Activated CD4-positive, alpha-beta T cell treated with anti-CD3 and anti-CD28 coated beads, Interleukin-2, amount 10 ng/mL, durations not matched to agents 7 days and 5 days (primary cell): Measurements from ENCODE around the gene RAP1GDS1. TPM values are rescaled to one million over a fixed set of nuclear protein-coding genes. Genes with fewer than 3 reads are reported as not detected.
"Not testable (repeated sequence)": the region's sequence is repeated elsewhere in the genome, so short reads cannot be mapped to it uniquely, and the experiment has no call there.

Experiments used
- CTCF ChIA-PET: fragments of 350-600 bp; sonication (Branson Sonifier 250); formaldehyde crosslinking; loops from one replicate; lab custom pipeline; 2021; ENCODE audit warnings: antibody characterized with exemption; lab: Charles Lee
- POLR2A ChIA-PET: fragments of 350-600 bp; sonication (Branson Sonifier 250); formaldehyde crosslinking; loops from one replicate; lab custom pipeline; 2021; ENCODE audit warnings: antibody characterized with exemption; lab: Charles Lee
- DNase-seq: peaks from one replicate; pipeline ENCODE4 v3.0.0-alpha.2; 2020
- H3K27ac Mint-ChIP-seq: one replicate; pipeline ENCODE4 v1.8.0; 2021; ENCODE audit warnings: mild to moderate bottlenecking, moderate library complexity, mixed read lengths
- H3K27me3 Mint-ChIP-seq: one replicate; pipeline ENCODE4 v1.8.0; 2021; ENCODE audit warnings: mixed read lengths
- H3K36me3 Mint-ChIP-seq: one replicate; pipeline ENCODE4 v1.8.0; 2021; ENCODE audit warnings: low read depth, mixed read lengths
- H3K4me1 Mint-ChIP-seq: one replicate; pipeline ENCODE4 v1.8.0; 2021; ENCODE audit warnings: mixed read lengths
- H3K4me3 Mint-ChIP-seq: one replicate; pipeline ENCODE4 v1.8.0; 2021; ENCODE audit warnings: mild to moderate bottlenecking, moderate library complexity, mixed read lengths
- H3K9me3 Mint-ChIP-seq: one replicate; pipeline ENCODE4 v1.8.0; 2021; ENCODE audit warnings: mixed read lengths
- total RNA-seq, 2 experiments: library from RNA; stranded (reverse); gene quantifications; one replicate each; pipeline ENCODE4 v1.2.3, GENCODE V29; 2021

Gene RAP1GDS1
- total RNA-seq, 2 experiments from 2014 or later = 49.9 to 55.4 TPM

GRCh38 chr4:98420151-98420550 lies 159.0 kb downstream of the RAP1GDS1 start:
- POLR2A ChIA-PET = interaction anchor here (0.6 kb wide), 1 partner anchor 131 kb away, joined by 4 read pairs; no protein-coding TSS in a partner anchor
- H3K27me3 Mint-ChIP-seq, H3K4me3 Mint-ChIP-seq, DNase-seq, CTCF ChIA-PET, H3K27ac Mint-ChIP-seq, H3K4me1 Mint-ChIP-seq: not testable (repeated sequence)
- Mint-ChIP-seq H3K36me3 (peaks cover 57% of the 10 kb centered on the region), H3K9me3 (peaks cover 14% of the 10 kb centered on the region)

- ChIA-PET POLR2A (no interaction called here), CTCF (no interaction called here)
- no peak for DNase-seq
- peaks cover 18% of the 10 kb centered on the region for H3K4me1 Mint-ChIP-seq
- no peak overlapping the region for H3K27ac Mint-ChIP-seq
- H3K9me3 Mint-ChIP-seq = peaks cover 20% of the 10 kb centered on the region
- no peak overlapping the region for H3K4me3 Mint-ChIP-seq
- H3K27me3 Mint-ChIP-seq = no peaks in the 10 kb centered on the region
- peaks cover 63% of the 10 kb centered on the region for H3K36me3 Mint-ChIP-seq
These were observed 159.9 kb downstream of the RAP1GDS1 start for GRCh38 chr4:98421111-98421510.

GRCh38 chr4:98423009-98423408 lies 161.8 kb downstream of the RAP1GDS1 start:
- Mint-ChIP-seq H3K36me3 (peaks cover 67% of the 10 kb centered on the region), H3K27ac (no peak overlapping the region), H3K4me3 (no peak overlapping the region), H3K27me3 (no peaks in the 10 kb centered on the region), H3K4me1 (peaks cover 28% of the 10 kb centered on the region), H3K9me3 (peaks cover 30% of the 10 kb centered on the region)
- ChIA-PET POLR2A (no interaction called here), CTCF (interaction anchor here (1.5 to 1.9 kb wide), 2 partner anchors 8 to 10 kb away, joined by 5 read pairs; no protein-coding TSS in a partner anchor)
- no peak for DNase-seq

GRCh38 chr4:98430708-98431403 lies 169.7 kb downstream of the RAP1GDS1 start:
- H3K27ac Mint-ChIP-seq = no peak overlapping the region
- H3K27me3 Mint-ChIP-seq = no peaks in the 10 kb centered on the region
- ChIA-PET POLR2A (no interaction called here), CTCF (interaction anchor here (0.5 to 1.4 kb wide), 6 partner anchors 8 to 1268 kb away, joined by 3 to 5 read pairs (median 4); no protein-coding TSS in a partner anchor)
- peaks cover 14% of the 10 kb centered on the region for H3K9me3 Mint-ChIP-seq
- no peak overlapping the region for H3K4me3 Mint-ChIP-seq
- H3K4me1 Mint-ChIP-seq = peaks cover 14% of the 10 kb centered on the region
- peaks cover 32% of the 10 kb centered on the region for H3K36me3 Mint-ChIP-seq
- no peak for DNase-seq

GRCh38 chr4:98433691-98434090 lies 172.5 kb downstream of the RAP1GDS1 start:
- Mint-ChIP-seq H3K36me3 (peaks cover 35% of the 10 kb centered on the region), H3K4me3 (no peak overlapping the region), H3K27me3 (no peaks in the 10 kb centered on the region), H3K9me3 (peaks cover 2% of the 10 kb centered on the region), H3K4me1 (peaks cover 8% of the 10 kb centered on the region), H3K27ac (no peak overlapping the region)
- ChIA-PET CTCF (interaction anchor here (1.3 to 1.7 kb wide), 2 partner anchors 10 to 11 kb away, joined by 3 to 5 read pairs; no protein-coding TSS in a partner anchor), POLR2A (no interaction called here)
- DNase-seq = no peak

GRCh38 chr4:98434816-98435215 lies 173.6 kb downstream of the RAP1GDS1 start:
- Mint-ChIP-seq H3K9me3 (peaks cover 4% of the 10 kb centered on the region), H3K27me3 (no peaks in the 10 kb centered on the region), H3K27ac (no peak overlapping the region), H3K4me3 (no peak overlapping the region), H3K36me3 (peaks cover 41% of the 10 kb centered on the region), H3K4me1 (peaks cover 12% of the 10 kb centered on the region)
- CTCF ChIA-PET = no interaction called here
- no peak for DNase-seq
- POLR2A ChIA-PET = no interaction called here

- no peak for DNase-seq
- ChIA-PET POLR2A (no interaction called here), CTCF (interaction anchor here (1.2 kb wide), 1 partner anchor 13 kb away, joined by 3 read pairs; no protein-coding TSS in a partner anchor)
- no peaks in the 10 kb centered on the region for H3K27me3 Mint-ChIP-seq
- peaks cover 59% of the 10 kb centered on the region for H3K36me3 Mint-ChIP-seq
- H3K9me3 Mint-ChIP-seq = peaks cover 3% of the 10 kb centered on the region
- no peak overlapping the region for H3K27ac Mint-ChIP-seq
- H3K4me3 Mint-ChIP-seq = no peak overlapping the region
- peaks cover 36% of the 10 kb centered on the region for H3K4me1 Mint-ChIP-seq
These were observed 183.2 kb downstream of the RAP1GDS1 start for GRCh38 chr4:98444371-98444770.

- Mint-ChIP-seq H3K4me3 (peak overlapping the region; percentile 25), H3K4me1 (peaks cover 39% of the 10 kb centered on the region), H3K9me3 (peaks cover 3% of the 10 kb centered on the region), H3K36me3 (peaks cover 42% of the 10 kb centered on the region), H3K27ac (peak overlapping the region; percentile 91), H3K27me3 (no peaks in the 10 kb centered on the region)
- ChIA-PET CTCF (interaction anchor here (0.6 to 1.7 kb wide), 2 partner anchors 16 to 21 kb away, joined by 3 to 4 read pairs; no protein-coding TSS in a partner anchor), POLR2A (no interaction called here)
- DNase-seq = peak; percentile 69
These were observed 185.6 kb downstream of the RAP1GDS1 start for GRCh38 chr4:98446499-98447375.

GRCh38 chr4:98447648-98448047 lies 186.5 kb downstream of the RAP1GDS1 start:
- DNase-seq = no peak
- ChIA-PET CTCF (interaction anchor here (0.6 to 1.7 kb wide), 3 partner anchors 20 to 361 kb away, joined by 3 to 4 read pairs (median 3); no protein-coding TSS in a partner anchor), POLR2A (no interaction called here)
- Mint-ChIP-seq H3K27ac (peak overlapping the region; percentile 91), H3K36me3 (peaks cover 35% of the 10 kb centered on the region), H3K4me3 (peak overlapping the region; percentile 25), H3K4me1 (peaks cover 39% of the 10 kb centered on the region), H3K27me3 (no peaks in the 10 kb centered on the region), H3K9me3 (peaks cover 5% of the 10 kb centered on the region)

- Mint-ChIP-seq H3K4me1 (peaks cover 48% of the 10 kb centered on the region), H3K4me3 (no peak overlapping the region), H3K27me3 (no peaks in the 10 kb centered on the region), H3K27ac (peak overlapping the region; percentile 38), H3K36me3 (peaks cover 35% of the 10 kb centered on the region), H3K9me3 (peaks cover 15% of the 10 kb centered on the region)
- ChIA-PET POLR2A (no interaction called here), CTCF (interaction anchor here (0.6 to 2.4 kb wide), 7 partner anchors 10 to 453 kb away, joined by 3 to 8 read pairs (median 3); no protein-coding TSS in a partner anchor)
- peak; percentile 60 for DNase-seq
These were observed 187.7 kb downstream of the RAP1GDS1 start for GRCh38 chr4:98448908-98449307.

- Mint-ChIP-seq H3K27me3 (no peaks in the 10 kb centered on the region), H3K27ac (no peak overlapping the region), H3K36me3 (peaks cover 38% of the 10 kb centered on the region), H3K9me3 (peaks cover 18% of the 10 kb centered on the region), H3K4me1 (peaks cover 39% of the 10 kb centered on the region), H3K4me3 (no peak overlapping the region)
- DNase-seq = no peak
- ChIA-PET CTCF (interaction anchor here (0.6 to 1.3 kb wide), 7 partner anchors 14 to 616 kb away, joined by 3 to 6 read pairs (median 4); no protein-coding TSS in a partner anchor), POLR2A (no interaction called here)
These were observed 190.9 kb downstream of the RAP1GDS1 start for GRCh38 chr4:98452091-98452490.

GRCh38 chr4:98457422-98457821 lies 196.2 kb downstream of the RAP1GDS1 start:
- CTCF ChIA-PET = interaction anchor here (1.1 kb wide), 1 partner anchor 14 kb away, joined by 3 read pairs; no protein-coding TSS in a partner anchor
- H3K4me3 Mint-ChIP-seq, H3K27me3 Mint-ChIP-seq, POLR2A ChIA-PET, H3K27ac Mint-ChIP-seq, DNase-seq: not testable (repeated sequence)
- Mint-ChIP-seq H3K36me3 (peaks cover 29% of the 10 kb centered on the region), H3K4me1 (peaks cover 16% of the 10 kb centered on the region), H3K9me3 (peaks cover 26% of the 10 kb centered on the region)
